HG03378 (cell line): ENCODE results near the gene SLC9A9.
A peak's percentile ranks its signal among the peaks of the same experiment; 100 is the strongest.
"Not testable (repeated sequence)": the region's sequence is repeated elsewhere in the genome, so short reads cannot be mapped to it uniquely, and the experiment has no call there.

Experiments used
- ATAC-seq: cut with Tn5 transposase; IDR thresholded peaks from one replicate; pipeline ENCODE4 v1.9.1; 2021; ENCODE audit warnings: mild to moderate bottlenecking, moderate library complexity; ENCODE audit not compliant: unreplicated experiment

Gene SLC9A9

GRCh38 chr3:143306407-143306806 lies 541.9 kb downstream of the SLC9A9 start:
- ATAC-seq: no peak

GRCh38 chr3:143302638-143303171 lies 545.6 kb downstream of the SLC9A9 start:
- ATAC-seq: no peak

- no peak for ATAC-seq
Observed at GRCh38 chr3:143301031-143301901, 547.0 kb downstream of the SLC9A9 start.

GRCh38 chr3:143298886-143299535 lies 549.3 kb downstream of the SLC9A9 start:
- ATAC-seq: no peak

GRCh38 chr3:143298380-143298779 lies 549.9 kb downstream of the SLC9A9 start:
- no peak for ATAC-seq

GRCh38 chr3:143295201-143296080 lies 552.8 kb downstream of the SLC9A9 start:
- no peak for ATAC-seq

- ATAC-seq: peak; percentile 67
Observed at GRCh38 chr3:143294188-143294587, 554.1 kb downstream of the SLC9A9 start.

- ATAC-seq: no peak
Observed at GRCh38 chr3:143291836-143292447, 556.3 kb downstream of the SLC9A9 start.

GRCh38 chr3:143288944-143289343 lies 559.3 kb downstream of the SLC9A9 start:
- ATAC-seq: no peak

GRCh38 chr3:143287403-143287802 lies 560.9 kb downstream of the SLC9A9 start:
- ATAC-seq: no peak

- ATAC-seq: peak; percentile 61
Observed at GRCh38 chr3:143286392-143287010, 561.8 kb downstream of the SLC9A9 start.

- no peak for ATAC-seq
Observed at GRCh38 chr3:143283432-143284128, 564.7 kb downstream of the SLC9A9 start.

- no peak for ATAC-seq
Observed at GRCh38 chr3:143280984-143281383, 567.3 kb downstream of the SLC9A9 start.

GRCh38 chr3:143279567-143279966 lies 568.7 kb downstream of the SLC9A9 start:
- not testable (repeated sequence) for ATAC-seq

- no peak for ATAC-seq
Observed at GRCh38 chr3:143278721-143279120, 569.5 kb downstream of the SLC9A9 start.

- ATAC-seq: no peak
Observed at GRCh38 chr3:143277531-143277930, 570.7 kb downstream of the SLC9A9 start.

- peak; percentile 94 for ATAC-seq
Observed at GRCh38 chr3:143276592-143276991, 571.7 kb downstream of the SLC9A9 start.

GRCh38 chr3:143273975-143274690 lies 574.1 kb downstream of the SLC9A9 start:
- no peak for ATAC-seq

GRCh38 chr3:143271136-143271535 lies 577.1 kb downstream of the SLC9A9 start:
- no peak for ATAC-seq
